Activated CD4-positive, alpha-beta memory T cell treated with anti-CD3 and anti-CD28 coated beads for 36 hours (primary cell): ENCODE results near the gene LUZP1. TPM values are rescaled to one million over a fixed set of nuclear protein-coding genes. Genes with fewer than 3 reads are reported as not detected.

Experiments
- CTCF ChIA-PET: fragments of 350-600 bp; sonication (Branson Sonifier 250); formaldehyde crosslinking; loops from one replicate; lab custom pipeline; 2021; ENCODE audit warnings: antibody characterized with exemption, inconsistent platforms; lab: Charles Lee
- POLR2A ChIA-PET: fragments of 350-600 bp; sonication (Branson Sonifier 250); formaldehyde crosslinking; loops from one replicate; lab custom pipeline; 2021; ENCODE audit warnings: antibody characterized with exemption; lab: Charles Lee
- DNase-seq: peaks from one replicate; pipeline ENCODE4 v3.0.0-alpha.2; 2020
- H3K27ac Mint-ChIP-seq: one replicate; pipeline ENCODE4 v1.8.0; 2021; ENCODE audit warnings: mixed read lengths
- H3K27me3 Mint-ChIP-seq: one replicate; pipeline ENCODE4 v1.8.0; 2021; ENCODE audit warnings: mixed read lengths
- H3K36me3 Mint-ChIP-seq: one replicate; pipeline ENCODE4 v1.8.0; 2021; ENCODE audit warnings: mixed read lengths
- H3K4me1 Mint-ChIP-seq: one replicate; pipeline ENCODE4 v1.8.0; 2021; ENCODE audit warnings: low read depth, mixed read lengths
- H3K4me3 Mint-ChIP-seq: one replicate; pipeline ENCODE4 v1.8.0; 2021; ENCODE audit warnings: mild to moderate bottlenecking, mixed read lengths
- H3K9me3 Mint-ChIP-seq: one replicate; pipeline ENCODE4 v1.8.0; 2021; ENCODE audit warnings: mixed read lengths
- intact Hi-C: fragments of 100-400 bp; cut with micrococcal nuclease; formaldehyde crosslinking; loops from one replicate; pipeline ENCODE4 v1.15.1; 2023
- total RNA-seq, 2 experiments: library from RNA; stranded (reverse); gene quantifications; one replicate each; pipeline ENCODE4 v1.2.3, GENCODE V29; 2021

Gene LUZP1
- total RNA-seq, 2 experiments from 2014 or later = 19.0 to 21.2 TPM

DNA sequence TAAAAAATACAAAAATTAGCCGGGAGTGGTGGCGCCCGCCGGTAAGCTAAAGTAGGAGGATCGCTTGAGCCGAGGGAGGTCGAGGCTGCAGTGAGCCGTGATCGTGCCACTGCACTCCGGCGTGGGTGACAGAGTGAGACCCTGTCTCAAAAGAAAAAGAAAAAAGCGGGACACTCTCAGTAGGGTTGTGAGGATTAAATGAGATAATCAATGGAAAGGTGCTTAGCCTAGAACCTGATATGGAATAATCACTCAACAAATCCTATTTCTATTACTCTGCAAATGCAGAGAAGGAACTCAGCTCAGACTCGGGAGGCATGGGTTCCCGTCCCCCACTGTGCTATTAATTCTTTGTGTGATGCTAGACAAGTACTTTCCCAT lies 529 bp upstream of the LUZP1 start:
- Mint-ChIP-seq H3K27ac (no peak overlapping the region), H3K36me3 (no peaks in the 10 kb centered on the region), H3K9me3 (no peaks in the 10 kb centered on the region), H3K27me3 (no peaks in the 10 kb centered on the region), H3K4me1 (peaks cover 25% of the 10 kb centered on the region), H3K4me3 (peak overlapping the region; percentile 96)
- ChIA-PET CTCF (interaction anchor here (2.0 to 3.2 kb wide), 3 partner anchors 10 to 70 kb away, joined by 6 to 20 read pairs (median 13); no protein-coding TSS in a partner anchor), POLR2A (interaction anchor here (0.6 to 3.1 kb wide), 7 partner anchors 9 to 177 kb away, joined by 3 to 14 read pairs (median 6); partner anchors contain the start of gene HNRNPR)
- intact Hi-C loops = loop anchor here (2.0 kb wide), 2 partner anchors 20 to 66 kb away; no protein-coding TSS in a partner anchor
- DNase-seq = no peak

DNA sequence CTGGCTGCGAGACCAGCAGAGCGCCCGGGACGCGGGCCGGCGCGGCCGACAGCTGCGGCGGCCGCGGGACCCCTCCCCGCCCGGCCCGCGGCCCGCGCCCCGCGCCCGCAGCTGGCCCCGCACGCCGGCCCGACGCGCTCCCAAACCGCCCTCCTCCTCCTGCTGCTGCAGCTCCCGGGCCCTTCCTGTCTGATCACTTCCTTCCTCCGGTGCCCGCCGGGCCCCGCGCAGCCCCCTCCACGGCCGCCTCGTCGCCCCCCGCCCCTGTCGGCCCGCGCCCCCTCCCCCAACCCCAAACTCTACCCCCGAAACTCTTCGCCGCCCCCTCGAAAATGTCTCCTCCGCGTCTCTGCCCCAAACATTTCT lies 594 bp downstream of the LUZP1 start:
- H3K27me3 Mint-ChIP-seq = no peaks in the 10 kb centered on the region
- H3K27ac Mint-ChIP-seq = peak overlapping the region; percentile 85
- CTCF ChIA-PET = interaction anchor here (0.6 to 3.7 kb wide), 11 partner anchors 11 to 71 kb away, joined by 3 to 20 read pairs (median 6); no protein-coding TSS in a partner anchor
- no peaks in the 10 kb centered on the region for H3K36me3 Mint-ChIP-seq
- intact Hi-C loops = loop anchor here (2.0 kb wide), 2 partner anchors 19 to 65 kb away; no protein-coding TSS in a partner anchor
- peak; percentile 49 for DNase-seq
- peaks cover 27% of the 10 kb centered on the region for H3K4me1 Mint-ChIP-seq
- POLR2A ChIA-PET = interaction anchor here (0.9 to 3.1 kb wide), 8 partner anchors 10 to 176 kb away, joined by 3 to 14 read pairs (median 5); partner anchors contain the start of genes HNRNPR and KDM1A
- peak overlapping the region; percentile 96 for H3K4me3 Mint-ChIP-seq
- H3K9me3 Mint-ChIP-seq = no peaks in the 10 kb centered on the region

DNA sequence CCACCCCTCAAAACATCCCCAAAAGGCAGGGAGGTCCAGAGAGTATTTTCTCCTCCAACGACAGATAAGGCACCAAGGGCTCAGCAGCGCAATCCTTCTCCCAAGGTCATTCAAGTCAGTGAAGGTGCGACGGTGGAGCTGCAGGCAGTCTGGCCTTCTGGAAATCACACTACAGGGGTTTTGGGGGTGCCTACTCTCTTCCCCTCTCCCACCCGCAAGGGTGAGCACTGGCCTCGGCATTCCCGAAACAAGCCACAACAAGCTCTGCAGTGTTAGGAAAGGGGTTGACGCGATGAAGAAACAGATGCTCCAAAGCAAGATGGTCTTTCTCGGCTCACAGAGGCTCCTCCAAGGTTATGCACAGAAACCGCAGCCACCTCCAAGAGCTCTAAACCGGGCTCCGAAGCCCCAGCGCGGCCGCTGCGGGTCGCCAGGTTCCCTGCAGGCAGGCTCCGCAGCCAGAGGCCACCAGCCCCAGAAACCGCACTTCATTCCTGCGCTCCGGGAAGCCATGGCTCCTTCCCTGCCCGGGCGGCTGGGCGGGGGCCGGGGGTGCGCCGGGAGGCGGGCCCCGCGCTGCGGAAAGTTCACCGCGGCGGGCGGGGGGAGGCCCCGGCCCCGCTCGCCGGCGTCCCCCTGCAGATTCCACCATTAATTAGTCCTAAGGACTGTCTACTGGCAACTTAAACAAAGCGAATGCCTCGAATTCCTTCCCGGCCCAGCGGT lies 1.1 kb downstream of the LUZP1 start:
- peak; percentile 44 for DNase-seq
- ChIA-PET CTCF (interaction anchor here (0.6 to 3.7 kb wide), 9 partner anchors 12 to 70 kb away, joined by 3 to 18 read pairs (median 4); no protein-coding TSS in a partner anchor), POLR2A (interaction anchor here (0.9 to 3.1 kb wide), 9 partner anchors 11 to 177 kb away, joined by 3 to 14 read pairs (median 4); partner anchors contain the start of genes HNRNPR and KDM1A)
- peak overlapping the region; percentile 96 for H3K4me3 Mint-ChIP-seq
- no peaks in the 10 kb centered on the region for H3K9me3 Mint-ChIP-seq
- intact Hi-C loops = loop anchor here (2.0 kb wide), 2 partner anchors 19 to 65 kb away; no protein-coding TSS in a partner anchor
- H3K27ac Mint-ChIP-seq = no peak overlapping the region
- no peaks in the 10 kb centered on the region for H3K27me3 Mint-ChIP-seq
- H3K4me1 Mint-ChIP-seq = peaks cover 27% of the 10 kb centered on the region
- H3K36me3 Mint-ChIP-seq = no peaks in the 10 kb centered on the region

DNA sequence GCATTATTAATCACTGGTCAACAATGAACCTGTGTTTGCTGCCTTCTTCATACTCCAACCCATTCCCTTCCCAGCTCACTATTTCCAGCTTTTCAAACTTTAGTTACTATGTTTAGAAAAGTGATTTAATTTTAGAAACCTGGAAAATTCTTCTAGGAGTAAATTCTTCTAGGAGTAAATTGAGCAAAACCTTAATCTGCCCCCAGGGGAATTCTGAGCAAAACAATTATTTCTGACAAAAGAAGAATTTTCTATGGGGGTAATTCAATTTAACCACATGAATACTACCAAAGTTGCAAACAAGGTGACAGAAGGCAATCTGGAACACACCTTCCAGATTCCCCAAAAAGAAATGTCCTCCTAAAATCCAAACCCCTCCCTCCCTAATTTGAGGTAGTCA lies 1.8 kb downstream of the LUZP1 start:
- POLR2A ChIA-PET = interaction anchor here (1.0 to 3.1 kb wide), 6 partner anchors 11 to 148 kb away, joined by 3 to 14 read pairs (median 4); partner anchors contain the start of gene KDM1A

DNA sequence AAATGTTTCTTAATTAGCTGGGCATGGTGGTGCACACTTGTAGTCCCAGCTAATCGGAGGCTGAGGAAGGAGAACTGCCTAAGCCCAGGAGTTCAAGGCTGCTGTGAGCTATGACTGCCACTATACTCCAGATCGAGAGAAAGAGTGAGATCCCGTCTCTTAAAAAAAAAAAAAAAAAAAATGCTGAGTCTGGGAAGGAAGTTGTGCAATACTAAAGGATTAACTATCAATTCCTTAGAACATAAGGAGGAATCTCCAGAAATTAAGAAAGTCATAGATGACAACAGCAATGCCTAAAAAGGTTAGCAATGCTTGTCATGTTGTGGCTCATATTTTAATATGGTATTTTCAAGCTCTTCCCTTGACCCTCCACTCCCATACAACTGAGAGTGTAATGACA lies 5.3 kb downstream of the LUZP1 start:
- Mint-ChIP-seq H3K9me3 (no peaks in the 10 kb centered on the region), H3K27ac (no peak overlapping the region), H3K36me3 (no peaks in the 10 kb centered on the region), H3K27me3 (no peaks in the 10 kb centered on the region), H3K4me1 (peaks cover 22% of the 10 kb centered on the region), H3K4me3 (no peak overlapping the region)
- no peak for DNase-seq
- intact Hi-C loops = no loop called here
- CTCF ChIA-PET = interaction anchor here (1.5 to 1.9 kb wide), 2 partner anchors 21 to 64 kb away, joined by 5 to 7 read pairs; no protein-coding TSS in a partner anchor
- POLR2A ChIA-PET = no interaction called here

More for the DNA sequence above, 1.8 kb downstream of the LUZP1 start:
- no peaks in the 10 kb centered on the region for H3K36me3 Mint-ChIP-seq
- no peak overlapping the region for H3K27ac Mint-ChIP-seq
- CTCF ChIA-PET = interaction anchor here (1.1 to 3.7 kb wide), 6 partner anchors 18 to 68 kb away, joined by 4 to 18 read pairs (median 6); no protein-coding TSS in a partner anchor
- H3K4me1 Mint-ChIP-seq = peaks cover 27% of the 10 kb centered on the region
- no peak for DNase-seq
- no peaks in the 10 kb centered on the region for H3K9me3 Mint-ChIP-seq
- intact Hi-C loops = no loop called here
- H3K27me3 Mint-ChIP-seq = no peaks in the 10 kb centered on the region
- peak overlapping the region; percentile 78 for H3K4me3 Mint-ChIP-seq

DNA sequence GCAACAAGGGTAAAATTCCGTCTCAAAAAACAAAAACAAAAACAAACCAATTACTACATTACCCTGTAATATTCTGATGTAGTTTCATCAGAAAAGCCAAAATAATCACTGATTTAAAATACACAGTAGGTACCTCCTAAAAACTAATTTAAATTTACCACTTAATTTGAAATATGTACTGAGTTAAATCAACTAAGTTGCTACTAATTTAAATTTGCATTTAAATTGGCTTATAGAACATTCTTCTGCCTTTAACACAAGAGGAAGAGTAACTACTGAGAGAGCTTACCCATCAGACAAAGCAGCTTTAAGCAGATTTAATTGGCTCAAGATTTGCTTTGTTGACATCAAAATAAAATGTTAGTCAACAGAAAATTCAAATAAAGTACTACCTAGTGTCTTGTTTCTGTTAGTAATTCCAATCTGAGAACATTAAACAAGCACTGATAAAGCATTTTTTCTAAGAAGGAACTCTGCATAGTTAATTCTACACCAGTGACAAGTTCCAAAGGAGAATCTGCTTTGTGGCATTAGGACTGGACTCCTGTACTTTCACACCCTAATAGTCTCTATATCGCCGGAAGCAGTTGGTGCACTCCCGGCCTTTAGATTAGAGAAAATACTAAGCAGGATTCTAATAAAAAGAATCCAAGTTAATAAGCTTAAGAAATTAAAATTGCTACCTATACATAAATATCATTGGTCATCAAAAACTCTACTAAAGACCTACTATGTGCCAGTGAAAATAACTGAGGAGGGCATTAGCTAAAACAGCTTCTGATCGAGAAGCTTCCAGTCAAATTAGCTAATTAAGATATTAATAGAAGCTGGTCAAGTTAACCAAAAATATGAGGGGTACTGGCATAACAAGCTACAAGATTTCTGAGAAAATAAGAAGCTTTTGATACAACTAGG lies 8.4 kb downstream of the LUZP1 start:
- no peak overlapping the region for H3K4me3 Mint-ChIP-seq
- no peak for DNase-seq
- H3K27me3 Mint-ChIP-seq = no peaks in the 10 kb centered on the region
- POLR2A ChIA-PET = no interaction called here
- CTCF ChIA-PET = interaction anchor here (0.6 to 2.7 kb wide), 3 partner anchors 24 to 59 kb away, joined by 3 to 25 read pairs (median 5); no protein-coding TSS in a partner anchor
- intact Hi-C loops = no loop called here
- no peaks in the 10 kb centered on the region for H3K36me3 Mint-ChIP-seq
- peaks cover 14% of the 10 kb centered on the region for H3K4me1 Mint-ChIP-seq
- no peaks in the 10 kb centered on the region for H3K9me3 Mint-ChIP-seq
- H3K27ac Mint-ChIP-seq = no peak overlapping the region

DNA sequence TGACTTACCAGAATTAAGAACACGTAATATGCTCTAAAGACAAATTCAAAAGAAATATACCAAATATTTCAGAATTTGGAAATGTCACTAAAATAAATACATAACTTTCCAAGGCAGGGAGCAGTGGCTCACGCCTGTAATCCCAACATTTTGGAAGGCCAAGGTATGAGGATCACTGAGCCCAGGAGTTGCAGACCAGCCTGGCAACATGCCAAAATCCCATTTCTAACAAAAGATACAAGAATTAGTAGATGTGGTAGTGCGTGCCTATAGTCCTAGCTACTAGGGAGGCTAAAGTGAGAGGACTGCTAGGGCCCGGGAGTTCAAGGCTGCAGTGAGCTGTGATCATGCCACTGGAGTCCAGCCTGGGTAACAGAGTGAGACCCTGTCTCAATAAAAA lies 11.7 kb downstream of the LUZP1 start:
- H3K36me3 Mint-ChIP-seq = peaks cover 4% of the 10 kb centered on the region
- H3K4me1 Mint-ChIP-seq = peaks cover 10% of the 10 kb centered on the region
- no peak overlapping the region for H3K4me3 Mint-ChIP-seq
- DNase-seq = no peak
- POLR2A ChIA-PET = no interaction called here
- intact Hi-C loops = no loop called here
- no peaks in the 10 kb centered on the region for H3K9me3 Mint-ChIP-seq
- no peak overlapping the region for H3K27ac Mint-ChIP-seq
- H3K27me3 Mint-ChIP-seq = no peaks in the 10 kb centered on the region
- CTCF ChIA-PET = no interaction called here

DNA sequence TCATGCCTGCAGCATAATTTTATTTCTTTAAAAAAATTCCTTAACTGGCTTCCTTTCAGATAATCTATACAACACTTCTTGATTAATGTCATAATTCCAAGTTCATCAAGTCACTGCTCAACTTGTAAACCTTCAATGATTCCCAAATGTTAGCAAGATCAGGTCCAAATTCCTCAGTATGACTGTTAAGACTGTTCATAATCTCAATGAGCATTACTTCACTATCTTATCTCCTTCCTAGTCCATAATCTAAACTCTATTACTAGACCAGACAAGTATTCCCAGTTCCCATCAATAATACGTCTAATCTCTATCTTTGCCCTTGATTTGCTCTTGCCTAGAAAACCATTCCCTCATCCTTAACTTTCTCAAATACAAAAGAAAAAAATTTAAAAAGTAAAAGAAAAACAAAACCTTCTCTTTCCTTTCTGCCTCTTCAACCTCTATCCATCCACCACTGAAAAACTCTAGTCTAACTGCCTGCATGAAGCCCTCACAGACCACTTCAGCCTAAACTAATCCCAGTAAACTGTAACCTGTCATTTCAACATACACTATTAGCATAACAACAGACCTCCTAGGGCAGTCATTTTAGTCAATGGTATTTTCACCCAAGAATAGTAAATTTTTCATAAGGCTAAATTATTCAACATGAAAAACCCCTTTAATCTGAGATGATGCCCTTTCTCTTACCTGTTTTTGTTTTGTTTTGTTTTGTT lies 15.5 kb downstream of the LUZP1 start:
- no peak overlapping the region for H3K27ac Mint-ChIP-seq
- ChIA-PET CTCF (interaction anchor here (1.8 kb wide), 1 partner anchor 32 kb away, joined by 9 read pairs; no protein-coding TSS in a partner anchor), POLR2A (no interaction called here)
- peaks cover 22% of the 10 kb centered on the region for H3K4me1 Mint-ChIP-seq
- no peak overlapping the region for H3K4me3 Mint-ChIP-seq
- no peaks in the 10 kb centered on the region for H3K27me3 Mint-ChIP-seq
- no peak for DNase-seq
- intact Hi-C loops = no loop called here
- H3K36me3 Mint-ChIP-seq = peaks cover 4% of the 10 kb centered on the region
- H3K9me3 Mint-ChIP-seq = no peaks in the 10 kb centered on the region

DNA sequence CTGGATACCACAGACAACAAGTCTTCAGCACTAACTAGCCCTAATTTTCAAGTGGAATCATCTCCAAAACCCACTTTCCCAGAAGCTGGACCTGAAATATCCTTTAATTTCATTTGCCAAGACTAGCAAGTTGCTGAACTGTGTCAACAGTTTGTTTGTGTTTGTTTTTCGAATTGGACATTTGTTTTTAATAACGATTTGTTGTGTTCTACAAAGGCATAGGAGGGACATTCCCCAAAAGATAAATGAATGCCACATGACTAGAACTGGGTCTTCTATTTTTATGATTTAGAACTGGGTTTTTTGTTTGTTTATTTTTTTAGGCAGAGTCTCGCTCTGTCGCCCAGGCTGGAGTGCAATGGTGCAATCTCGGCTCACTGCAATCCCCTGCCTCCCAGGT lies 17.9 kb downstream of the LUZP1 start:
- POLR2A ChIA-PET = no interaction called here
- Mint-ChIP-seq H3K27me3 (no peaks in the 10 kb centered on the region), H3K36me3 (peaks cover 4% of the 10 kb centered on the region), H3K4me3 (no peak overlapping the region), H3K4me1 (peaks cover 25% of the 10 kb centered on the region), H3K9me3 (no peaks in the 10 kb centered on the region), H3K27ac (no peak overlapping the region)
- DNase-seq = no peak
- intact Hi-C loops = no loop called here
- CTCF ChIA-PET = interaction anchor here (1.0 to 1.3 kb wide), 3 partner anchors 10 to 34 kb away, joined by 3 read pairs; no protein-coding TSS in a partner anchor

DNA sequence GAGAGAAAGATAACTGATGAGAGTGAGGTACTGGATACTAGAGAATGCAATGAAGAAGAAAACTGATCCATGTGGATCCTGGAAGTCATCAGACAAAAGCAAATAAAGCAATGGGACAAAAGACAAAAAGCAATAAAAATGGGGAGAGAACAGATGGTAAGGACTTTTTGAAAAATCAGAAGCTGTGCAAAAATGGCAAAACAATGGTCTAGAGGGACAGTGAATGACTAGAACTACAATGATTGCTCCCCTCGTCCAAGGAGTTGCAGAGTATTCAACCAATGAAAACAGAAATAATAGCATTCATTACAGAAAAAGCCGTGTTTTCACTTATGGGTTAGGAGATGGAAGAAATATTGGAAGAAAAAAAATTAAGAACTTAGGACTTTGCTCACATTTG lies 18.5 kb downstream of the LUZP1 start:
- ChIA-PET POLR2A (no interaction called here), CTCF (interaction anchor here (1.2 kb wide), 1 partner anchor 35 kb away, joined by 3 read pairs; no protein-coding TSS in a partner anchor)
- Mint-ChIP-seq H3K27me3 (no peaks in the 10 kb centered on the region), H3K9me3 (no peaks in the 10 kb centered on the region), H3K4me1 (peaks cover 21% of the 10 kb centered on the region), H3K27ac (no peak overlapping the region), H3K36me3 (peaks cover 4% of the 10 kb centered on the region), H3K4me3 (no peak overlapping the region)
- DNase-seq = no peak
- intact Hi-C loops = no loop called here

DNA sequence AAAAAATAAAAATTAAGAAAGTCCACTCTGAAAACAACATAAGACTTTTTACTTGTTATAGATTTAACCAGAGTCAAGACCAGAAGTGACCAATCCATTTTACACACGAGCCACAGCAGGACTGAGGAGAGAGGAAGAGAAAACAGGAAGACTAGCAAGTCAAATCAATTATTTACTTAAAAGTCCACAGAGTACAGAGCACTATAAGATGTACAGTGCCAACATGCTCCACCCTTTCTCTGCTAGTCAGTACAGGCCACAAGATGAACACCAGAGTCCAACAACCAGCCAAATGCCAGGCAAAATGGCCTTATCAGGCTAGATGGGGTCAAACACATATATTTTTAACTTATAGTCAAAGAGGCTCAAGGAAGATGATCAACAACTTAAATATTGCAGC lies 19.5 kb downstream of the LUZP1 start:
- ChIA-PET CTCF (no interaction called here), POLR2A (no interaction called here)
- Mint-ChIP-seq H3K36me3 (peaks cover 2% of the 10 kb centered on the region), H3K27me3 (no peaks in the 10 kb centered on the region), H3K9me3 (no peaks in the 10 kb centered on the region), H3K4me3 (no peak overlapping the region), H3K4me1 (peaks cover 19% of the 10 kb centered on the region), H3K27ac (no peak overlapping the region)
- DNase-seq = no peak
- intact Hi-C loops = loop anchor here (2.0 kb wide), 3 partner anchors 16 to 38 kb away; partner anchors contain the start of gene LUZP1
